DND-41 (cell line): Measurements from ENCODE around the gene MYO16.

Experiments
- CTCF ChIP-seq: IDR thresholded peaks from 2 replicates; pipeline ENCODE4 v1.5.1; 2012; ENCODE audit warnings: borderline replicate concordance, low read length, moderate library complexity, mild to moderate bottlenecking; ENCODE audit not compliant: poor library complexity, severe bottlenecking; ENCODE audit errors: extremely low read depth
- EZH2 ChIP-seq: IDR thresholded peaks from 3 replicates; pipeline ENCODE4 v1.6.1; 2012; ENCODE audit warnings: borderline replicate concordance, low read depth, mild to moderate bottlenecking, moderate library complexity, low read length, inconsistent platforms; ENCODE audit not compliant: severe bottlenecking

- TF ChIP-seq CTCF, result no peak
- no peak for TF ChIP-seq EZH2
Measured at GRCh38 chr13:108955741-108956140, 326.3 kb downstream of the MYO16 start.
